ENCODE data around the gene SPOP. TPM values are rescaled to one million over a fixed set of nuclear protein-coding genes. Genes with fewer than 3 reads are reported as not detected.
A peak's percentile ranks its signal among the peaks of the same experiment; 100 is the strongest.
"Not testable (repeated sequence)": the region's sequence is repeated elsewhere in the genome, so short reads cannot be mapped to it uniquely, and the experiment has no call there.

Gene SPOP
- 142 TPM for total RNA-seq

- DNase-seq (ENCODE audit: low spot score in 2 of 2) = peak; percentile 87 to 98
- FAIRE-seq = no peak
Measured at GRCh38 chr17:49677933-49678847, at the start of gene SPOP. Gene SPOP (minus strand): TSS chr17:49678097. CDS start chr17:49622810, 55,287 bp downstream.

- FAIRE-seq (no peak), DNase-seq (ENCODE audit: low spot score in 2 of 2) (no peak)
Measured at GRCh38 chr17:49727380-49727779, 49.5 kb upstream of the SPOP start.

- DNase-seq (ENCODE audit: low spot score in 2 of 2) (no peak), FAIRE-seq (no peak)
Measured at GRCh38 chr17:49725452-49726130, 47.7 kb upstream of the SPOP start.

GRCh38 chr17:49724552-49724951, 46.7 kb upstream of the SPOP start:
- not testable (repeated sequence) for DNase-seq (ENCODE audit: low spot score in 2 of 2); FAIRE-seq

- FAIRE-seq = no peak
- DNase-seq (ENCODE audit: low spot score in 2 of 2) = no peak
Measured at GRCh38 chr17:49723423-49723822, 45.5 kb upstream of the SPOP start.

GRCh38 chr17:49722066-49722465, 44.2 kb upstream of the SPOP start:
- FAIRE-seq (no peak), DNase-seq (ENCODE audit: low spot score in 2 of 2) (no peak)

- FAIRE-seq (no peak), DNase-seq (ENCODE audit: low spot score in 2 of 2) (no peak)
Measured at GRCh38 chr17:49717371-49717861, 39.5 kb upstream of the SPOP start.

- FAIRE-seq (no peak), DNase-seq (ENCODE audit: low spot score in 2 of 2) (no peak)
Measured at GRCh38 chr17:49716668-49717364, 38.9 kb upstream of the SPOP start.

- FAIRE-seq (no peak), DNase-seq (ENCODE audit: low spot score in 2 of 2) (no peak)
Measured at GRCh38 chr17:49715717-49716279, 37.9 kb upstream of the SPOP start.

GRCh38 chr17:49715216-49715615, 37.3 kb upstream of the SPOP start:
- FAIRE-seq (no peak), DNase-seq (ENCODE audit: low spot score in 2 of 2) (no peak)

- DNase-seq (ENCODE audit: low spot score in 2 of 2) (no peak), FAIRE-seq (no peak)
Measured at GRCh38 chr17:49708515-49709183, 30.8 kb upstream of the SPOP start.

- DNase-seq (ENCODE audit: low spot score in 2 of 2) = peak; percentile 91 to 98
- peak; percentile 53 for FAIRE-seq
Measured at GRCh38 chr17:49707608-49708514, 30.0 kb upstream of the SPOP start, which contains the start of gene SLC35B1. Gene SLC35B1 (minus strand): TSS chr17:49707964. CDS start chr17:49707833, 131 bp downstream.

- DNase-seq (ENCODE audit: low spot score in 2 of 2) (no peak), FAIRE-seq (no peak)
Measured at GRCh38 chr17:49707246-49707607, 29.3 kb upstream of the SPOP start.

- DNase-seq (ENCODE audit: low spot score in 2 of 2) (no peak), FAIRE-seq (no peak)
Measured at GRCh38 chr17:49705254-49705653, 27.4 kb upstream of the SPOP start.

GRCh38 chr17:49703557-49704277, 25.8 kb upstream of the SPOP start:
- DNase-seq (ENCODE audit: low spot score in 2 of 2) (no peak), FAIRE-seq (no peak)

- no peak for FAIRE-seq
Measured at GRCh38 chr17:49700960-49701359, 23.1 kb upstream of the SPOP start.

GRCh38 chr17:49699966-49700575, 22.2 kb upstream of the SPOP start:
- DNase-seq (ENCODE audit: low spot score in 2 of 2) (no peak), FAIRE-seq (no peak)

More at GRCh38 chr17:49700960-49701359, 23.1 kb upstream of the SPOP start:
- DNase-seq (ENCODE audit: low spot score in 2 of 2) = no peak

- FAIRE-seq (no peak), DNase-seq (ENCODE audit: low spot score in 2 of 2) (no peak)
Measured at GRCh38 chr17:49698005-49698404, 20.1 kb upstream of the SPOP start.

Data from frontal cortex (tissue), 4 donors.